NCI-H82 treated with DMSO at 0.1 percent for 48 hours (cell line): ENCODE results near the gene RABAC1.

ENCODE experiments used
- DNase-seq: peaks from one replicate; lab custom pipeline; 2025; ENCODE audit not compliant: unreplicated experiment; lab: John Stamatoyannopoulos, UW

The RABAC1 gene

GRCh38 chr19:41990028-41990427, 30.9 kb upstream of the RABAC1 start:
- DNase-seq = no peak

GRCh38 chr19:41988947-41989346, 29.8 kb upstream of the RABAC1 start:
- DNase-seq = no peak

GRCh38 chr19:41987141-41987860, 28.2 kb upstream of the RABAC1 start:
- DNase-seq = no peak

GRCh38 chr19:41984961-41985360, 25.8 kb upstream of the RABAC1 start:
- DNase-seq = no peak

GRCh38 chr19:41981724-41982123, 22.6 kb upstream of the RABAC1 start:
- DNase-seq = no peak

GRCh38 chr19:41978470-41978869, 19.3 kb upstream of the RABAC1 start:
- DNase-seq = no peak

GRCh38 chr19:41977916-41978315, 18.8 kb upstream of the RABAC1 start:
- DNase-seq = no peak

- DNase-seq = no peak
Observed at GRCh38 chr19:41974652-41975051, 15.5 kb upstream of the RABAC1 start.

- DNase-seq = no peak
Observed at GRCh38 chr19:41971363-41971762, 12.2 kb upstream of the RABAC1 start.

- no peak for DNase-seq
Observed at GRCh38 chr19:41969772-41970458, 10.8 kb upstream of the RABAC1 start.

GRCh38 chr19:41968751-41969595, 9.9 kb upstream of the RABAC1 start:
- DNase-seq = no peak

GRCh38 chr19:41967054-41967783, 8.1 kb upstream of the RABAC1 start:
- DNase-seq = no peak

- DNase-seq = no peak
Observed at GRCh38 chr19:41965106-41965505, 6.0 kb upstream of the RABAC1 start.

- no peak for DNase-seq
Observed at GRCh38 chr19:41960973-41961372, 1.9 kb upstream of the RABAC1 start.

- DNase-seq = peak; percentile 48
Observed at GRCh38 chr19:41958367-41959055, 610 bp downstream of the RABAC1 start.

- peak; percentile 80 for DNase-seq
Observed at GRCh38 chr19:41957838-41958366, 1.2 kb downstream of the RABAC1 start.

- no peak for DNase-seq
Observed at GRCh38 chr19:41957161-41957837, 1.8 kb downstream of the RABAC1 start.

- no peak for DNase-seq
Observed at GRCh38 chr19:41956621-41957020, 2.5 kb downstream of the RABAC1 start.

- DNase-seq = no peak
Observed at GRCh38 chr19:41955521-41955920, 3.6 kb downstream of the RABAC1 start.
